Measurements from ENCODE around the gene ERICH4.
A peak's percentile ranks its signal among the peaks of the same experiment; 100 is the strongest.

ERICH4 gene, protein sequence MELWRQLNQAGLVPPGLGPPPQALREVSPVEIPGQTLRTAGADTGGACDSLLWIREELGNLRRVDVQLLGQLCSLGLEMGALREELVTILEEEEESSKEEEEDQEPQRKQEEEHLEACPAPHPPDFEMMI

DNA sequence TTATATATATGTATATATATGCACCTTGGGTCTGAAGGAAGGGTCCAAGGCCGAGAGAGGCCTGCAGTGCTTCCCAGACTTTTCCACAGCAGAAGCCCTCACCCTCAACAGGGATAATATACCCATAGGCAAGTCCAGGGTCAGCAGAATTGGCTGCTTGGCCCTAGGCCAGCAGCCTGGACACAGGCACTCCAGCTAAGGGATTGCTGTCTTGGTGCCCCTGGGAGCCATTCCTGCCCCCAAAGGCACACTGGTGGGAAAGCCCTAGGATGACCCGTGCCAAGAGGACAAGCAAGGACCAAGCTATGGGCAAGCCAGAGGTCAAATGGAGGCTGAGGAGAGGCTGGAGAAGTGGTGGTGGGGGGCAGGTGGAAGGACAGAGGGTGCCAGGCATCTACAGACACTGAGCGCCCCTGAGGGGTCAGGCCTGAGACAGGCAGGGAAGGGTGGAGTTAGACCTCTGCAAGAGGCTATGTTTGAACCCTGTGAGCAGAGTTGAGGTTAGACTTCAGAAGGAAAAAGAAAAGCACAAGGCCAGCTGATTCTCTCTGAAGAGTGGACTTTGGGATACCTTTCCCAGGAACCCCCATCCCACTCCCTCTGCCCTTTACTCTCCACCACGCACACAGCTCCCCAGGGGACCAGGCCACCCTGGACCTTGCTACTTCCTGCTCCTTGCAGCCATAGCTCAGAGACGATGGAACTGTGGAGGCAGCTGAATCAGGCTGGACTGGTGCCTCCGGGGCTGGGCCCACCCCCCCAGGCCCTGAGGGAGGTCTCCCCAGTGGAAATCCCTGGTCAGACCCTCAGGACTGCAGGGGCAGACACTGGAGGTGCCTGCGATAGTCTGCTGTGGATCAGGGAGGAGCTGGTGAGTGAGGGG lies at the start of gene ERICH4:
TSS of gene ERICH4 (plus strand) at position 684 of the 883 bp plus-strand sequence. CDS start at position 698, 14 bp downstream.
- H3K27me3 ChIP-seq (ENCODE audit: control insufficient read depth in 2 of 2, insufficient read depth in 2 of 2, low read length in 2 of 2), result peaks cover 3 to 4% of the 10 kb centered on the region in 2 donors

DNA sequence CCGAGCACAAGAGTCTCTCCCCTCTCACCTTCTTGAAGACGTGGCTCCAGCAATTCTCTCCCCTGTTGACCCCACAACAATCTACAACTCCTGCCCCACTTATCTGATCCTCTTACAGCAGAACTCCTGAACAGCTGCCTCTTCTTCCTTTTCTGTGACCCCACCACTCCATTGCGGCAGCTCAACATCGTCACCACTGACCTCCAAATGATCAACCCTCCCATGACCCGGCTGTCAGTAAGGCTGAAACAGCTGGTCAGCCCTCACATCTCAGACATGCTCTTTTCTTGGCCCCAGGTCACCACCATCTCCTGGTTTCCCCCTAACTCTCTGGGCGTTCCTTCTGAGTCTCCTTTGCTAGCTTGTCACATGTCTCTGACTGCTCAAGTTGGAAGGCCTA lies 47.6 kb upstream of the ERICH4 start:
- Histone ChIP-seq H3K9me3 (ENCODE audit: control insufficient read depth in 2 of 2, low read length in 2 of 2) (no peaks in the 10 kb centered on the region), H3K27ac (ENCODE audit: low read depth in 2 of 2, low read length in 2 of 2) (no peak overlapping the region), H3K4me3 (ENCODE audit: low read length in 2 of 2) (no peak overlapping the region), H3K27me3 (ENCODE audit: control insufficient read depth in 2 of 2, insufficient read depth in 2 of 2, low read length in 2 of 2) (no peaks in the 10 kb centered on the region), H3K36me3 (ENCODE audit: control insufficient read depth in 2 of 2, insufficient read depth in 2 of 2, low read length in 2 of 2) (peaks cover 16 to 18% of the 10 kb centered on the region in 2 donors), H3K4me1 (ENCODE audit: control insufficient read depth in 2 of 2, insufficient read depth in 2 of 2, low read length in 2 of 2) (peaks cover 12 to 13% of the 10 kb centered on the region in 2 donors), H3K9ac (ENCODE audit: low read depth in 1 of 2, low read length in 2 of 2) (no peak overlapping the region)

More for the DNA sequence above, at the start of gene ERICH4:
- no peak within 1 kb of the TSS for H3K4me3 ChIP-seq (ENCODE audit: low read length in 2 of 2)
- H3K9ac ChIP-seq (ENCODE audit: low read depth in 1 of 2, low read length in 2 of 2), result no peak within 1 kb of the TSS
- no peak within 1 kb of the TSS for H3K27ac ChIP-seq (ENCODE audit: low read depth in 2 of 2, low read length in 2 of 2)
- H3K36me3 ChIP-seq (ENCODE audit: control insufficient read depth in 2 of 2, insufficient read depth in 2 of 2, low read length in 2 of 2), result peaks cover 4% of the 10 kb centered on the region in 2 donors
- H3K9me3 ChIP-seq (ENCODE audit: control insufficient read depth in 2 of 2, low read length in 2 of 2), result no peaks in the 10 kb centered on the region
- peaks cover 8 to 11% of the 10 kb centered on the region in 2 donors for H3K4me1 ChIP-seq (ENCODE audit: control insufficient read depth in 2 of 2, insufficient read depth in 2 of 2, low read length in 2 of 2)

DNA sequence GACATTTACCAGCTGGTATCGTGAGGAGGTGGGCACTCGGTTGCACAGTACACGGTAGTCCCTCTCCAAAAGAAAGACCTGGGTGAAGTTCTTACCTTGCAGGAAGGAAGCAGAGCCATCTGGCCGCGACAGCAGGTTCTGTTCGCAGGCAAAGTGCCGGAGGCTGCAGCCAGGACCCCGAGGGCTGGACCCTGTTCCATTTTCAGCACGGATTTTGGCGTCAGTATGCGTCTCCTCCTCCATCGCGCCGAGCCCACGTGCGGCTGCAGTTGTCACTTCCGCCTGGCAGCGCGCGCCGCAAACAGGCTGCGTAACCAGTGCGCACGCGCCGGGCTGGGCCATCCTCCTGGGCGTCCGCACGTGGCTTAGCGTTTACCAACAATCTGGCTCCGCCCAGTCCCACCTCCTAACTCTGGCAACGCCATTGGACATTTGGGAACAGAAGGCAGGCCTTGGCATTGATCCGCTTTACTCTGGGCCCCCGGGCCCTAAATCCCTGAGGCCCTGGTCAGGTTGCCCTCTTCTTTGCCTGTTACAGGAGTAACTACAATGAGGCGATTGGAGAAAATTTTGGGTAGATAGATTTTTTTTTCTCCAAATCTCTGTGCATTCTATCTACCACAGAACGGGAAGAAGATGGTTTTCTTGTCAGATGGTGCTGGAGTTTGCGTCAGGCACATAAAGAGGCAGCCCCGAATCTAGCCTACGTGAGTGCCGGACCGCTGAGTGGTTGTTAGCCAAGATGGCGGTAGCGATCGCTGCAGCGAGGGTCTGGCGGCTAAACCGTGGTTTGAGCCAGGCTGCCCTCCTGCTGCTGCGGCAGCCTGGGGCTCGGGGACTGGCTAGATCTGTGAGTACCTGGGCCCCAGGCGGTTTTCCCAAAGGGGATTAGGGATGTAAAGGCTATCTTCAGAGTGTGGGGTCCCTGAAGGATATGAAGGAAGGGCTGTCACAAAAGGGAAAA lies 45.6 kb upstream of the ERICH4 start, which contains the start of the genes BCKDHA and EXOSC5:
TSS of gene BCKDHA (plus strand) at position 733 of the 964 bp plus-strand sequence. CDS start at position 743, 10 bp downstream.
TSS of gene EXOSC5 (minus strand) at position 274 of the 964 bp plus-strand sequence. CDS start at position 243, 31 bp downstream.
- H3K27ac ChIP-seq (ENCODE audit: low read depth in 2 of 2, low read length in 2 of 2), result peak within 1 kb of the TSS; percentile 90 to 92
- no peaks in the 10 kb centered on the region for H3K36me3 ChIP-seq (ENCODE audit: control insufficient read depth in 2 of 2, insufficient read depth in 2 of 2, low read length in 2 of 2)
- no peaks in the 10 kb centered on the region for H3K27me3 ChIP-seq (ENCODE audit: control insufficient read depth in 2 of 2, insufficient read depth in 2 of 2, low read length in 2 of 2)
- H3K9ac ChIP-seq (ENCODE audit: low read depth in 1 of 2, low read length in 2 of 2), result peak within 1 kb of the TSS; percentile 91 to 97
- H3K4me3 ChIP-seq (ENCODE audit: low read length in 2 of 2), result peak within 1 kb of the TSS; percentile 97 to 100
- no peaks in the 10 kb centered on the region for H3K9me3 ChIP-seq (ENCODE audit: control insufficient read depth in 2 of 2, low read length in 2 of 2)
- H3K4me1 ChIP-seq (ENCODE audit: control insufficient read depth in 2 of 2, insufficient read depth in 2 of 2, low read length in 2 of 2), result peaks cover 12 to 13% of the 10 kb centered on the region in 2 donors

DNA sequence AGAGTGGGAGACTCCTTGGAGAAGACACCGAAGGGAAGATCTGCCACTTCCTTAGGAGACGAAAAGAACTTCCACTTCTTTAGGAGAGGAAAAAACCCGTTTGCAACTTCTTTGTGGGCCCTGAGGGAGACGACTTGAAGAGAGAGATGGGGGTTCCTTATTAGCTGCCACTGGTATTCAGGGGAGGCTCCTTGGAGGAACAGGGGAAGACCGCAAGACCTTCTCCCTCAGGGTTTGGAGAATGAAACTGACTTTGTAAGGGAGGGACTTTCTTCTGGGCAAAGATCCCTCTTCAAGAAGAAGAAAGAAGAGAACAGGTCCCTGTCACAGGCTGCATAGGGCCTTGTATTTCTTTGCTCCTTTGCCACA lies 44.9 kb upstream of the ERICH4 start:
- no peaks in the 10 kb centered on the region for H3K9me3 ChIP-seq (ENCODE audit: control insufficient read depth in 2 of 2, low read length in 2 of 2)
- peak overlapping the region; percentile 97 to 100 for H3K4me3 ChIP-seq (ENCODE audit: low read length in 2 of 2)
- H3K27me3 ChIP-seq (ENCODE audit: control insufficient read depth in 2 of 2, insufficient read depth in 2 of 2, low read length in 2 of 2), result no peaks in the 10 kb centered on the region
- peaks cover 12 to 13% of the 10 kb centered on the region in 2 donors for H3K4me1 ChIP-seq (ENCODE audit: control insufficient read depth in 2 of 2, insufficient read depth in 2 of 2, low read length in 2 of 2)
- H3K27ac ChIP-seq (ENCODE audit: low read depth in 2 of 2, low read length in 2 of 2), result peak overlapping the region; percentile 90 to 92
- H3K36me3 ChIP-seq (ENCODE audit: control insufficient read depth in 2 of 2, insufficient read depth in 2 of 2, low read length in 2 of 2), result no peaks in the 10 kb centered on the region
- H3K9ac ChIP-seq (ENCODE audit: low read depth in 1 of 2, low read length in 2 of 2), result peak overlapping the region; percentile 91 to 97

DNA sequence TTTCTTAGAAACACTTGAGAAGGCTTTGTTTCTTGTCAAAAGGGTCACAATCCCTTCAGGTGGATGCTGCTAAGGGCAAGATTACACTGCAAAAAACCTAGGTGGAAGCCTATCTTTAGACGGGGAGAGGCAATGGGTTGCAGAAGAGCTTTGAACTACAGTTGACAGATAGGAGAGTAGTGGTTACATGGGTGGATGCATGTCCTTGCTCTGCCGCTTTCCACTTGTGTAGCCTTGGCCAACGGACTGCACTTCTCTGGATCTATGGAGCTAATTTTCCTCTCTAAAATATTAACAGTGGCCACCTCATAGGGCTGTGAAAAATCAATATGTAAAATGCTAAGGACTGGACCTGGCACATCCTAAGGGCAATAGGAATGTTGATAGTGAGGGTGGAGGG lies 44.4 kb upstream of the ERICH4 start:
- Histone ChIP-seq H3K4me1 (ENCODE audit: control insufficient read depth in 2 of 2, insufficient read depth in 2 of 2, low read length in 2 of 2) (peaks cover 12 to 13% of the 10 kb centered on the region in 2 donors), H3K27me3 (ENCODE audit: control insufficient read depth in 2 of 2, insufficient read depth in 2 of 2, low read length in 2 of 2) (no peaks in the 10 kb centered on the region), H3K9me3 (ENCODE audit: control insufficient read depth in 2 of 2, low read length in 2 of 2) (no peaks in the 10 kb centered on the region), H3K36me3 (ENCODE audit: control insufficient read depth in 2 of 2, insufficient read depth in 2 of 2, low read length in 2 of 2) (no peaks in the 10 kb centered on the region), H3K9ac (ENCODE audit: low read depth in 1 of 2, low read length in 2 of 2) (peak overlapping the region; percentile 91 to 97), H3K27ac (ENCODE audit: low read depth in 2 of 2, low read length in 2 of 2) (no peak overlapping the region), H3K4me3 (ENCODE audit: low read length in 2 of 2) (peak overlapping the region; percentile 97 to 100)

DNA sequence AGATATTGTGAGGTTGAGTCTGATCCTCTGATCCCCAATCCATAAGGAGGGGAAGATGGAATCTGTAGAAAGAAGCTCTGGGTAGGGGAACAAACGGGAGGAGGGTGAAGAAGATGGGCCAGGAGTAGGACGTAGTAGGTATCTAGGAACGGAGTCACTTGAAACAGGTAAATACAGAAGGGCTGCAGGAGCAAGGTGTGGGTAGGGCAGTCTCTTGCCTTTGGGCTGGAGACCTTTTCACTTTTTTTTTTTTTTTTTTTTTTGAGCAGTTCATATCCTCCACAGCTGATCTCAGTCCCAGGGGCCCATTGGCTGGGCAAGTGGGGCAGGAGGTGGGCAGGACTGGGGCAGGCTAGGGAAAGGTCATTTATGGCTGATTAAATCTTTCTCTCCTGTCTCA lies 43.9 kb upstream of the ERICH4 start:
- no peak overlapping the region for H3K27ac ChIP-seq (ENCODE audit: low read depth in 2 of 2, low read length in 2 of 2)
- peak overlapping the region in 1 of 2 donors; percentile 32 for H3K9ac ChIP-seq (ENCODE audit: low read depth in 1 of 2, low read length in 2 of 2)
- H3K9me3 ChIP-seq (ENCODE audit: control insufficient read depth in 2 of 2, low read length in 2 of 2), result no peaks in the 10 kb centered on the region
- no peaks in the 10 kb centered on the region for H3K36me3 ChIP-seq (ENCODE audit: control insufficient read depth in 2 of 2, insufficient read depth in 2 of 2, low read length in 2 of 2)
- H3K4me3 ChIP-seq (ENCODE audit: low read length in 2 of 2), result peak overlapping the region; percentile 97 to 100
- no peaks in the 10 kb centered on the region for H3K27me3 ChIP-seq (ENCODE audit: control insufficient read depth in 2 of 2, insufficient read depth in 2 of 2, low read length in 2 of 2)
- H3K4me1 ChIP-seq (ENCODE audit: control insufficient read depth in 2 of 2, insufficient read depth in 2 of 2, low read length in 2 of 2), result peaks cover 12 to 13% of the 10 kb centered on the region in 2 donors

DNA sequence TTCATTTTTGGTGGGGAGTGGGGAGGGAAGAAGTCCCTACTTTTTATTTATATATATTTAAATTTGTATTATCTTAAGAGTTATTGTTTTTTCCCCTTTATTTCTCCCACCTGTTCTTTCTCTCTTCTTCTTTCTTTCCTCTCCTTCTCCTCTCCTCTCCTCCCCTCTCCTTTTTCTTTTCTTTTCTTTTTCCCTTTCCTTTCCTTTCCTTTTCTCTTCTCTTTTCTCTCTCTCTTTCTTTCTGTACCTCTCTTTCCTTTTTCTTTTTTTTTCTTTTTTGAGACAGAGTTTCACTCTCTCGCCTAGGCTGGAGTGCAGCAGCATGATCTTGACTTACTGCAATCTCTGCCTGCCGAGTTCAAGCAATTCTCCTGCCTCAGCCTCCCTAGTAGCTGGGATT lies 43.4 kb upstream of the ERICH4 start:
- Histone ChIP-seq H3K9me3 (ENCODE audit: control insufficient read depth in 2 of 2, low read length in 2 of 2) (no peaks in the 10 kb centered on the region), H3K27me3 (ENCODE audit: control insufficient read depth in 2 of 2, insufficient read depth in 2 of 2, low read length in 2 of 2) (no peaks in the 10 kb centered on the region), H3K4me1 (ENCODE audit: control insufficient read depth in 2 of 2, insufficient read depth in 2 of 2, low read length in 2 of 2) (peaks cover 12 to 13% of the 10 kb centered on the region in 2 donors), H3K4me3 (ENCODE audit: low read length in 2 of 2) (no peak overlapping the region), H3K27ac (ENCODE audit: low read depth in 2 of 2, low read length in 2 of 2) (no peak overlapping the region), H3K36me3 (ENCODE audit: control insufficient read depth in 2 of 2, insufficient read depth in 2 of 2, low read length in 2 of 2) (no peaks in the 10 kb centered on the region), H3K9ac (ENCODE audit: low read depth in 1 of 2, low read length in 2 of 2) (no peak overlapping the region)

DNA sequence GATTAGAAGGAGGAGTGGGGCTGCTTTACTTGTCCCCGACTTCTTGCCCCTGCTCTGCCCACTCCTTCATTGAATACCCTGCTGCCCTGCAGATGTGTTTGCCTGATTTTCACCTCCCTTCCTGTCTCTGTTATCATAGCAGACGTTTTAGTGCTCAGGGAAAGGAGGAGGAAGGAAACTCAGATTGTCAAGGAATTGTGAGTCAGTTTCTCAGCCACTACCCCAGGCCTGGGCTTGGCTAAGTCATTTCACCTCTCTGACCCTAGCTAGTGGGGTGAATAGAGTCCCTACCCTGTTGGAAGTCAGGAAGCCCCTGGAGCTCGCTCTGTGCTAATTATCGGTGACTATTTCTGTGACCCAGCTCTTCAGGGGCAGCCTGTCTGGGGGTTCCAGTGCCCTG lies 41.5 kb upstream of the ERICH4 start:
- H3K36me3 ChIP-seq (ENCODE audit: control insufficient read depth in 2 of 2, insufficient read depth in 2 of 2, low read length in 2 of 2), result no peaks in the 10 kb centered on the region
- H3K4me1 ChIP-seq (ENCODE audit: control insufficient read depth in 2 of 2, insufficient read depth in 2 of 2, low read length in 2 of 2), result peaks cover 12 to 13% of the 10 kb centered on the region in 2 donors
- no peak overlapping the region for H3K4me3 ChIP-seq (ENCODE audit: low read length in 2 of 2)
- H3K9me3 ChIP-seq (ENCODE audit: control insufficient read depth in 2 of 2, low read length in 2 of 2), result no peaks in the 10 kb centered on the region
- H3K9ac ChIP-seq (ENCODE audit: low read depth in 1 of 2, low read length in 2 of 2), result no peak overlapping the region
- H3K27ac ChIP-seq (ENCODE audit: low read depth in 2 of 2, low read length in 2 of 2), result no peak overlapping the region
- H3K27me3 ChIP-seq (ENCODE audit: control insufficient read depth in 2 of 2, insufficient read depth in 2 of 2, low read length in 2 of 2), result no peaks in the 10 kb centered on the region

DNA sequence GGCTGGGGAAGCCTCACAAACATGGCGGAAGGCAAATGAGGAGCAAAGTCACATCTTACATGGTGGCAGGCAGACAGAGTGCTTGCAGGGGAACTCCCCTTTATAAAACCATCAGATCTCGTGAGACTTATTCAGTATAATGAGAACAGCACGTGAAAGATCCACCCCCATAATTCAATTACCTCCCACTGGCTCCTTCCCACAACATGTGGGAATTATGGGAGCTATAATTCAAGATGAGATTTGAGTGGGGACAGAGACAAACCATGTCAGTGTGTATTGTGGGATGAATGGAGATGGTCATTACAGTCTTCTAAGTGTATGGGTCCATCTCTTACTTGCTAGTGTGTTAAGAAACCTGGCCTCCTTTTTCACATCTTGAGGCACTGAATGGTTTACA lies 40.9 kb upstream of the ERICH4 start:
- H3K27me3 ChIP-seq (ENCODE audit: control insufficient read depth in 2 of 2, insufficient read depth in 2 of 2, low read length in 2 of 2), result no peaks in the 10 kb centered on the region
- no peak overlapping the region for H3K4me3 ChIP-seq (ENCODE audit: low read length in 2 of 2)
- H3K27ac ChIP-seq (ENCODE audit: low read depth in 2 of 2, low read length in 2 of 2), result no peak overlapping the region
- no peaks in the 10 kb centered on the region for H3K36me3 ChIP-seq (ENCODE audit: control insufficient read depth in 2 of 2, insufficient read depth in 2 of 2, low read length in 2 of 2)
- no peak overlapping the region for H3K9ac ChIP-seq (ENCODE audit: low read depth in 1 of 2, low read length in 2 of 2)
- H3K4me1 ChIP-seq (ENCODE audit: control insufficient read depth in 2 of 2, insufficient read depth in 2 of 2, low read length in 2 of 2), result peaks cover 9% of the 10 kb centered on the region in 2 donors
- H3K9me3 ChIP-seq (ENCODE audit: control insufficient read depth in 2 of 2, low read length in 2 of 2), result no peaks in the 10 kb centered on the region

Measured in mucosa of rectum (tissue), 2 donors.